HUES48 (cell line): ENCODE measurements around the gene FKTN.

Experiments used
- H3K27ac ChIP-seq: one replicate; pipeline ENCODE4 v1.7.0; 2013; ENCODE audit warnings: low read depth, low read length, inconsistent platforms
- H3K27me3 ChIP-seq: 2 replicates; pipeline ENCODE4 v1.6.1; 2013; ENCODE audit warnings: mild to moderate bottlenecking, low read length; ENCODE audit not compliant: control insufficient read depth, insufficient read depth
- H3K36me3 ChIP-seq: 2 replicates; pipeline ENCODE4 v1.6.1; 2013; ENCODE audit warnings: low read length; ENCODE audit not compliant: control insufficient read depth, insufficient read depth
- H3K4me1 ChIP-seq: 2 replicates; pipeline ENCODE4 v1.6.1; 2013; ENCODE audit warnings: mild to moderate bottlenecking, low read length; ENCODE audit not compliant: control insufficient read depth, insufficient read depth
- H3K4me3 ChIP-seq: 2 replicates; pipeline ENCODE4 v1.5.1; 2013; ENCODE audit warnings: mild to moderate bottlenecking, low read depth, low read length
- H3K9ac ChIP-seq: 2 replicates; pipeline ENCODE4 v1.6.1; 2013; ENCODE audit warnings: mild to moderate bottlenecking, low read depth, low read length, moderate library complexity
- H3K9me3 ChIP-seq: 2 replicates; pipeline ENCODE4 v1.6.1; 2013; ENCODE audit warnings: low read length; ENCODE audit not compliant: control insufficient read depth, insufficient read depth

FKTN gene

GRCh38 chr9:105661011-105661410 is 103.1 kb downstream of the FKTN start:
- no peak overlapping the region for H3K9ac ChIP-seq
- no peak overlapping the region for H3K4me3 ChIP-seq
- no peaks in the 10 kb centered on the region for H3K9me3 ChIP-seq
- H3K36me3 ChIP-seq = no peaks in the 10 kb centered on the region
- H3K4me1 ChIP-seq = no peaks in the 10 kb centered on the region
- no peak overlapping the region for H3K27ac ChIP-seq
- peaks cover 45% of the 10 kb centered on the region for H3K27me3 ChIP-seq

- no peak within 1 kb of the TSS for H3K4me3 ChIP-seq
- H3K27me3 ChIP-seq = peaks cover 31% of the 10 kb centered on the region
- H3K4me1 ChIP-seq = no peaks in the 10 kb centered on the region
- H3K9me3 ChIP-seq = no peaks in the 10 kb centered on the region
- H3K36me3 ChIP-seq = no peaks in the 10 kb centered on the region
- no peak within 1 kb of the TSS for H3K27ac ChIP-seq
- no peak within 1 kb of the TSS for H3K9ac ChIP-seq
Observed at GRCh38 chr9:105662184-105663104, 104.5 kb downstream of the FKTN start, which contains the start of gene TAL2. Gene TAL2 (plus strand): TSS chr9:105662457. CDS start chr9:105662497, 40 bp downstream.

GRCh38 chr9:105663914-105664313 is 106.0 kb downstream of the FKTN start:
- Histone ChIP-seq H3K4me1 (no peaks in the 10 kb centered on the region), H3K4me3 (no peak overlapping the region), H3K27ac (no peak overlapping the region), H3K27me3 (peaks cover 17% of the 10 kb centered on the region), H3K9ac (no peak overlapping the region), H3K9me3 (no peaks in the 10 kb centered on the region), H3K36me3 (no peaks in the 10 kb centered on the region)

GRCh38 chr9:105667867-105668266 is 109.9 kb downstream of the FKTN start:
- Histone ChIP-seq H3K4me3 (no peak overlapping the region), H3K9me3 (no peaks in the 10 kb centered on the region)

GRCh38 chr9:105670315-105670714 is 112.4 kb downstream of the FKTN start:
- Histone ChIP-seq H3K36me3 (no peaks in the 10 kb centered on the region), H3K27ac (no peak overlapping the region), H3K27me3 (no peaks in the 10 kb centered on the region), H3K4me1 (no peaks in the 10 kb centered on the region), H3K4me3 (no peak overlapping the region), H3K9me3 (no peaks in the 10 kb centered on the region), H3K9ac (no peak overlapping the region)

More at GRCh38 chr9:105667867-105668266, 109.9 kb downstream of the FKTN start:
- Histone ChIP-seq H3K27me3 (no peaks in the 10 kb centered on the region), H3K36me3 (no peaks in the 10 kb centered on the region), H3K9ac (no peak overlapping the region), H3K4me1 (no peaks in the 10 kb centered on the region), H3K27ac (no peak overlapping the region)

GRCh38 chr9:105670775-105671174 is 112.8 kb downstream of the FKTN start:
- H3K9me3 ChIP-seq = no peaks in the 10 kb centered on the region
- no peaks in the 10 kb centered on the region for H3K27me3 ChIP-seq
- H3K27ac ChIP-seq = no peak overlapping the region
- H3K36me3 ChIP-seq = no peaks in the 10 kb centered on the region
- no peak overlapping the region for H3K9ac ChIP-seq
- no peak overlapping the region for H3K4me3 ChIP-seq
- no peaks in the 10 kb centered on the region for H3K4me1 ChIP-seq

- Histone ChIP-seq H3K9ac (no peak overlapping the region), H3K4me1 (peaks cover under 1% of the 10 kb centered on the region; the same call in 1 of the 2 replicates), H3K27ac (no peak overlapping the region), H3K36me3 (no peaks in the 10 kb centered on the region), H3K4me3 (no peak overlapping the region), H3K9me3 (no peaks in the 10 kb centered on the region), H3K27me3 (no peaks in the 10 kb centered on the region)
Observed at GRCh38 chr9:105672711-105673234, 114.8 kb downstream of the FKTN start.

GRCh38 chr9:105673850-105674387 is 116.0 kb downstream of the FKTN start:
- no peaks in the 10 kb centered on the region for H3K27me3 ChIP-seq
- no peak overlapping the region for H3K27ac ChIP-seq
- no peak overlapping the region for H3K4me3 ChIP-seq

GRCh38 chr9:105676351-105676923 is 118.5 kb downstream of the FKTN start:
- H3K9me3 ChIP-seq = no peaks in the 10 kb centered on the region
- no peak overlapping the region for H3K4me3 ChIP-seq
- no peaks in the 10 kb centered on the region for H3K36me3 ChIP-seq
- no peak overlapping the region for H3K9ac ChIP-seq
- H3K4me1 ChIP-seq = peaks cover 14% of the 10 kb centered on the region
- no peaks in the 10 kb centered on the region for H3K27me3 ChIP-seq
- no peak overlapping the region for H3K27ac ChIP-seq

More at GRCh38 chr9:105673850-105674387, 116.0 kb downstream of the FKTN start:
- Histone ChIP-seq H3K9ac (no peak overlapping the region), H3K36me3 (no peaks in the 10 kb centered on the region), H3K9me3 (no peaks in the 10 kb centered on the region), H3K4me1 (peaks cover 12% of the 10 kb centered on the region)

- Histone ChIP-seq H3K27me3 (no peaks in the 10 kb centered on the region), H3K4me3 (no peak overlapping the region), H3K27ac (peak overlapping the region; percentile 9)
Observed at GRCh38 chr9:105678163-105678562, 120.2 kb downstream of the FKTN start.

GRCh38 chr9:105678781-105679180 is 120.8 kb downstream of the FKTN start:
- H3K27me3 ChIP-seq = no peaks in the 10 kb centered on the region
- no peaks in the 10 kb centered on the region for H3K9me3 ChIP-seq
- H3K4me1 ChIP-seq = peaks cover 14% of the 10 kb centered on the region
- no peak overlapping the region for H3K9ac ChIP-seq
- H3K27ac ChIP-seq = peak overlapping the region; percentile 9
- no peaks in the 10 kb centered on the region for H3K36me3 ChIP-seq
- H3K4me3 ChIP-seq = no peak overlapping the region

More at GRCh38 chr9:105678163-105678562, 120.2 kb downstream of the FKTN start:
- Histone ChIP-seq H3K9me3 (no peaks in the 10 kb centered on the region), H3K4me1 (peaks cover 14% of the 10 kb centered on the region), H3K9ac (no peak overlapping the region), H3K36me3 (no peaks in the 10 kb centered on the region)
